GM20000 (cell line): ENCODE measurements around the gene RBL1.
"Not testable (repeated sequence)": the region's sequence is repeated elsewhere in the genome, so short reads cannot be mapped to it uniquely, and the experiment has no call there.

Experiments used
- DNase-seq: peaks from one replicate; pipeline ENCODE4 v3.0.0; 2012; ENCODE audit warnings: low spot score
- CTCF ChIP-seq: IDR thresholded peaks from 2 replicates; pipeline ENCODE4 v1.5.1; 2012; ENCODE audit warnings: mild to moderate bottlenecking, control low read depth; ENCODE audit errors: extremely low read depth, missing control alignments

Gene RBL1

GRCh38 chr20:37072293-37073196, 23.3 kb downstream of the RBL1 start:
- TF ChIP-seq CTCF = no peak
- no peak for DNase-seq

GRCh38 chr20:37071481-37071911, 24.3 kb downstream of the RBL1 start:
- no peak for TF ChIP-seq CTCF
- no peak for DNase-seq

GRCh38 chr20:37069563-37069962, 26.2 kb downstream of the RBL1 start:
- DNase-seq = not testable (repeated sequence)

GRCh38 chr20:37066168-37066567, 29.6 kb downstream of the RBL1 start:
- no peak for TF ChIP-seq CTCF
- DNase-seq = no peak

- DNase-seq = no peak
- no peak for TF ChIP-seq CTCF
These were observed 40.5 kb downstream of the RBL1 start for GRCh38 chr20:37055276-37055675.

- no peak for DNase-seq
- no peak for TF ChIP-seq CTCF
These were observed 42.4 kb downstream of the RBL1 start for GRCh38 chr20:37053230-37053950.

GRCh38 chr20:37042986-37043972, 52.5 kb downstream of the RBL1 start:
- no peak for TF ChIP-seq CTCF
- no peak for DNase-seq

- not testable (repeated sequence) for DNase-seq
These were observed 56.4 kb downstream of the RBL1 start for GRCh38 chr20:37039366-37039765.
